PC-9 (cell line): ENCODE results near the gene DENND1A.

Source experiments
- CTCF ChIP-seq: fragments of 200-600 bp; sonication (generic); conservative IDR thresholded peaks from 2 replicates; pipeline ENCODE4 v1.6.1; 2017; ENCODE audit warnings: mixed run types, antibody characterized with exemption, mild to moderate bottlenecking, moderate library complexity
- EZH2 ChIP-seq: fragments of 200-600 bp; sonication (generic); IDR thresholded peaks from 2 replicates; pipeline ENCODE4 v1.8.0; 2017; ENCODE audit warnings: antibody characterized with exemption, low read depth

GRCh38 chr9:123400926-123401503 is 528.9 kb downstream of the DENND1A start:
- TF ChIP-seq CTCF (no peak), EZH2 (no peak)
